ENCODE results near the gene RYR3. TPM values are rescaled to one million over a fixed set of nuclear protein-coding genes. Genes with fewer than 3 reads are reported as not detected.

The RYR3 gene
- total RNA-seq, 6 experiments from 2014 or later = not detected

DNA sequence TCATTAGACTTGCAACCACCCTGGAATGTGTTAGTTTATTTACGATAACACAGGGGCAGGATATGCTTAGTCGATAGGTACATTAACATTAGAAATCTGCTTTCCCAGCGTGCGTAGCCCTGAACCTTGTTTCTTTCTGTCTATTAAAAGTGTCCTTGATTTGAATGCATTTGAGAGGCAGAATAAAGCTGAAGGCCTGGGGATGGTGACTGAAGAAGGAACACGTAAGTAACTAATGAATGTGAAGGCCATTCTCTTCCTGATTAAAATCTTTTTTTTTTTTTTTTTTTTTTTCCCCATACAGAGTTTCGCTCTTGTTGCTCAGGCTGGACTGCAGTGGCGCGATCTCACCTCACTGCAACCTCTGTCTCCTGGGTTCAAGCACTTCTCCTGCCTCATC is 514.7 kb downstream of the RYR3 start:
- Mint-ChIP-seq H3K27me3 (ENCODE audit: insufficient read depth) (peaks cover 10% of the 10 kb centered on the region), H3K9me3 (no peaks in the 10 kb centered on the region), H3K4me3 (no peak overlapping the region), H3K27ac (no peak overlapping the region), H3K36me3 (ENCODE audit: low read depth) (no peaks in the 10 kb centered on the region), H3K4me1 (ENCODE audit: low read depth) (no peaks in the 10 kb centered on the region)
- TF ChIP-seq, protein P1, sequence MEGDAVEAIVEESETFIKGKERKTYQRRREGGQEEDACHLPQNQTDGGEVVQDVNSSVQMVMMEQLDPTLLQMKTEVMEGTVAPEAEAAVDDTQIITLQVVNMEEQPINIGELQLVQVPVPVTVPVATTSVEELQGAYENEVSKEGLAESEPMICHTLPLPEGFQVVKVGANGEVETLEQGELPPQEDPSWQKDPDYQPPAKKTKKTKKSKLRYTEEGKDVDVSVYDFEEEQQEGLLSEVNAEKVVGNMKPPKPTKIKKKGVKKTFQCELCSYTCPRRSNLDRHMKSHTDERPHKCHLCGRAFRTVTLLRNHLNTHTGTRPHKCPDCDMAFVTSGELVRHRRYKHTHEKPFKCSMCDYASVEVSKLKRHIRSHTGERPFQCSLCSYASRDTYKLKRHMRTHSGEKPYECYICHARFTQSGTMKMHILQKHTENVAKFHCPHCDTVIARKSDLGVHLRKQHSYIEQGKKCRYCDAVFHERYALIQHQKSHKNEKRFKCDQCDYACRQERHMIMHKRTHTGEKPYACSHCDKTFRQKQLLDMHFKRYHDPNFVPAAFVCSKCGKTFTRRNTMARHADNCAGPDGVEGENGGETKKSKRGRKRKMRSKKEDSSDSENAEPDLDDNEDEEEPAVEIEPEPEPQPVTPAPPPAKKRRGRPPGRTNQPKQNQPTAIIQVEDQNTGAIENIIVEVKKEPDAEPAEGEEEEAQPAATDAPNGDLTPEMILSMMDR (IDR thresholded peaks at IDR 0.05) = no peak
- no peak for DNase-seq

DNA sequence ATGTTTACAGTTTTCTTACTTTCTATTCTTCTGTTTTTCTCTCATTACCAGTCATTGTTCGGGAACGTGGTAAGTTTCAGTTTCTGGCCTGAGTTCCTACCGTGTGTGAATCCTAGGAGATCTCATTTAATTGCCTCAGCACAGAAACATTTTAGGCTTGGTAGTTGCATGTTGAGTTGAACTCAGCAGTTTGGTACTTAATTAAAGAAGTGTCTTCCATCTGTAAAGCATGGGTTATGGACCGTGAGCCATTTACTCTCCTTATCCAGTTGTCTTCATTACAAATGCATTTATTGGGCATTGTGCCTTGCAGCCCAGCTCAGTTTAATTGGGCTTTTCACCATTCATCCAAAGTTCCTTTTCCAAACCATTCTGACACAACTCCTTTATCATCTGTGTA is 515.4 kb downstream of the RYR3 start:
- Mint-ChIP-seq H3K27ac (no peak overlapping the region), H3K27me3 (ENCODE audit: insufficient read depth) (peaks cover 8% of the 10 kb centered on the region), H3K4me3 (no peak overlapping the region), H3K36me3 (ENCODE audit: low read depth) (no peaks in the 10 kb centered on the region), H3K4me1 (ENCODE audit: low read depth) (no peaks in the 10 kb centered on the region), H3K9me3 (no peaks in the 10 kb centered on the region)
- TF ChIP-seq, protein P1 (IDR thresholded peaks at IDR 0.05) = no peak
- DNase-seq = no peak

DNA sequence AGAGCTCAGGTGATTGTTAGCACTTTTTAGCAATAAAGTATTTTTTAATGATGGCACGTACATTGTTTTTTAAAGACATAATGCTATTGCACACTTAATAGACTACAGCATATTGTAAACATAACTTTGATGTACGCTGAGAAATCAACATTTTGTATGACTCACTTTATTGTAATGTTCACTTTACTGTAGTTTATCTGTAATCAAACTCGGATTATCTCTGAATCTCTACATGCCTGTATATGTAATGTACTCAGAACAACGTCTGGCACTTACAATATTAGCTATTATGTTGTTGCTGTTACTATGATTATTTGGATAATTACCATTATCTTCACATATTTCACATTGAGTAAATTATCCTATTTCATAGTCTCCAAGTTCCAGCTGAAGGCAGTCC is 519.6 kb downstream of the RYR3 start:
- Mint-ChIP-seq H3K4me1 (ENCODE audit: low read depth) (peaks cover 4% of the 10 kb centered on the region; the same call in 1 of the 2 replicates), H3K4me3 (no peak overlapping the region), H3K27ac (no peak overlapping the region), H3K9me3 (no peaks in the 10 kb centered on the region), H3K27me3 (ENCODE audit: insufficient read depth) (peaks cover 10% of the 10 kb centered on the region), H3K36me3 (ENCODE audit: low read depth) (no peaks in the 10 kb centered on the region)
- TF ChIP-seq, protein P1 (IDR thresholded peaks at IDR 0.05) = no peak
- DNase-seq = no peak

DNA sequence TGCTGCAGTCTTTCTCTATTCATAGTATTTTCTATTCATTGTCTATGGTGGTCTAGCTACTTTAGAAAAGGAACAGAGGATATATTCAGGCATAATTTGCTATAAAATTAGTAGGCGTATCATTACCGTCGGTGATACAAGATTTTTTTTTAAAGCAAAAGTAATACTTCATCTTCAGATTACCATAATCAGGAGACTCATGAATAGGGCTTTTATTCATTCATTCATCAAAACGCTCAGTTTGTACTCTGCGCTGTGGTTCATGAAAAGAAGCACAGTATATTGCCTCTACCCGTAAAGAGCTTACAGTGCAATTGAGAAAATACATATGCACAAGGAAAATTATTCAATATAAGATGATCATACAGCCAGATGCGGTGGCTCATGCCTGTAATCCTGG is 520.9 kb downstream of the RYR3 start:
- H3K4me1 Mint-ChIP-seq (ENCODE audit: low read depth) = peaks cover 10% of the 10 kb centered on the region; the same call in 1 of the 2 replicates
- TF ChIP-seq, protein P1 (IDR thresholded peaks at IDR 0.05) = no peak

DNA sequence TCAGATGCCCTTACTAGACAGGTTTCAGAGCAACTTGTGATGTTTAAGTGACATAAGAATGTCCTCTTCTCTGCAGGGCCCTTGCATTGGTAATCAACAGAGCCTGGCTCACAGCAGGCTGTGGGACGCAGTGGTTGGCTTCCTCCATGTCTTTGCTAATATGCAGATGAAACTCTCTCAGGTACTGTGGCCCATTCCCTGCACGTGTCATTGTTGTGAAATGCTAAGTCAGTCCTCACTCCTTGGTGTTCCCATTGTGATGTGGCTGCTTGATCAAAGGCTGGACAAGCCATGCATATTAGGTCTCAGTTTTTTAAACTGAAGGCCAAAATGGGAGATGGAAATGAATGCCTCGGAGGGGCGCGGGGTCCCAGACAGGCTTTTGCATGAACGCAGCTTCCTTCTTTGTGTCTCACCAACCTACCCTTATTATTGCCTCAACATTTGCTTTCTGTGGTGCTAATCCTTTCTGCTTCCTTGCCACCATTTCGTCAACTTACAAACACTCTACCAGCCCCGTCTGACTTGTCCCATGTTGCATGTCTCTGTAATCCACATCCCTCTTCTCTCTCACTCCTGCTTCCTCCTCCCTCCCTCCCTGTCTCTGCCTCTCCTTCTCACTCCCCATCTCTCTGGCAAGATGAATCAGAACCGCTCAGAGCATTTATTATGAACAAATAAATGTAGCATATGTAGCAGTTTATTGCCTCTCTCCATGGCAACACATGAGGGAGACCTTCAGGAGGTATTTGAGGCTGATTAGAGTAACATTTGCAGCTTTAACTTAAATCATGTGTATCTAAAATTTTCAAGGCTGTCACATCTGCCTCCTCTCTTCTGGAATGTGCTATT is 524.4 kb downstream of the RYR3 start:
- Mint-ChIP-seq H3K4me1 (ENCODE audit: low read depth) (peaks cover 10% of the 10 kb centered on the region; the same call in 1 of the 2 replicates), H3K4me3 (no peak overlapping the region), H3K36me3 (ENCODE audit: low read depth) (no peaks in the 10 kb centered on the region), H3K9me3 (no peaks in the 10 kb centered on the region), H3K27ac (no peak overlapping the region), H3K27me3 (ENCODE audit: insufficient read depth) (peaks cover 11% of the 10 kb centered on the region)
- TF ChIP-seq, protein P1 (IDR thresholded peaks at IDR 0.05) = no peak
- peak; percentile 11 for DNase-seq

More for the DNA sequence above, 520.9 kb downstream of the RYR3 start:
- H3K9me3 Mint-ChIP-seq = no peaks in the 10 kb centered on the region
- no peak overlapping the region for H3K4me3 Mint-ChIP-seq
- DNase-seq = no peak
- no peaks in the 10 kb centered on the region for H3K36me3 Mint-ChIP-seq (ENCODE audit: low read depth)
- H3K27ac Mint-ChIP-seq = no peak overlapping the region
- H3K27me3 Mint-ChIP-seq (ENCODE audit: insufficient read depth) = peaks cover 15% of the 10 kb centered on the region
